D721Med (cell line): ENCODE data around the gene SERPINA12.
"Not testable (repeated sequence)": the region's sequence is repeated elsewhere in the genome, so short reads cannot be mapped to it uniquely, and the experiment has no call there.

Experiments used
- DNase-seq: peaks from one replicate; pipeline ENCODE4 v3.0.0; 2011; ENCODE audit warnings: low spot score; ENCODE audit not compliant: insufficient read length
- FAIRE-seq: peaks from 2 replicates; lab custom pipeline; 2011; peaks lifted over from hg19 to GRCh38; lab: Jason Lieb, UNC
- CTCF ChIP-seq: IDR thresholded peaks from 2 replicates; pipeline ENCODE4 v1.5.1; 2012; ENCODE audit warnings: mild to moderate bottlenecking, control low read depth; ENCODE audit not compliant: insufficient read depth; ENCODE audit errors: missing control alignments

SERPINA12 gene

GRCh38 chr14:94521375-94522114, 12.3 kb upstream of the SERPINA12 start:
- no peak for TF ChIP-seq CTCF
- no peak for FAIRE-seq
- no peak for DNase-seq

GRCh38 chr14:94517641-94518257, 8.5 kb upstream of the SERPINA12 start:
- FAIRE-seq (no peak), DNase-seq (no peak)
- no peak for TF ChIP-seq CTCF

- FAIRE-seq (no peak), DNase-seq (no peak)
- TF ChIP-seq CTCF, result no peak
Measured at GRCh38 chr14:94517248-94517640, 8.0 kb upstream of the SERPINA12 start.

GRCh38 chr14:94515856-94516255, 6.6 kb upstream of the SERPINA12 start:
- no peak for TF ChIP-seq CTCF
- DNase-seq, result no peak
- no peak for FAIRE-seq

GRCh38 chr14:94515426-94515825, 6.2 kb upstream of the SERPINA12 start:
- FAIRE-seq, result no peak
- no peak for DNase-seq
- TF ChIP-seq CTCF, result no peak

GRCh38 chr14:94514351-94514750, 5.1 kb upstream of the SERPINA12 start:
- no peak for TF ChIP-seq CTCF
- FAIRE-seq (no peak), DNase-seq (no peak)

GRCh38 chr14:94510481-94510880, 1.2 kb upstream of the SERPINA12 start:
- FAIRE-seq, DNase-seq: not testable (repeated sequence)
